IMR-90 (cell line): ENCODE measurements around the gene OLFML3. TPM values are rescaled to one million over a fixed set of nuclear protein-coding genes. Genes with fewer than 3 reads are reported as not detected.

Experiments used
- ELK1 ChIP-seq: fragments of 150-350 bp; IDR thresholded peaks from 2 replicates; pipeline ENCODE4 v1.6.1; 2016; ENCODE audit warnings: low read depth, mild to moderate bottlenecking, low read length, moderate library complexity, borderline replicate concordance
- NFE2L2 ChIP-seq: fragments of 150-350 bp; IDR thresholded peaks from 2 replicates; pipeline ENCODE4 v1.6.1; 2016; ENCODE audit warnings: low read depth, mild to moderate bottlenecking, low read length
- RFX5 ChIP-seq: IDR thresholded peaks from 2 replicates; pipeline ENCODE4 v1.8.0; 2012; ENCODE audit warnings: low read depth, mild to moderate bottlenecking, low read length, moderate library complexity
- polyA plus RNA-seq, 3 experiments: library from polyadenylated mRNA; depleted of rRNA; stranded (reverse); fragments of >200 nt; gene quantifications; 2 replicates each; pipeline ENCODE4 v1.2.3, GENCODE V29; 2012; ENCODE audit warnings: low replicate concordance in 1 of 3
- total RNA-seq: library from RNA; depleted of rRNA; stranded (reverse); fragments of >200 nt; gene quantifications from 2 replicates; pipeline ENCODE4 v1.2.3, GENCODE V29; 2012

The OLFML3 gene
- total and polyA plus RNA-seq, 2 of the 4 experiments (the other 2 are of a cell fraction) = 40.9 to 71.3 TPM

GRCh38 chr1:113981962-113982931, 3.0 kb downstream of the OLFML3 start (continued):
- TF ChIP-seq ELK1 = no peak
- TF ChIP-seq NFE2L2 = no peak
- TF ChIP-seq RFX5 = no peak
